Neural crest cell (in vitro differentiated cells): Measurements from ENCODE around the gene SCAMP2. TPM values are rescaled to one million over a fixed set of nuclear protein-coding genes. Genes with fewer than 3 reads are reported as not detected.

Experiments used
- DNase-seq: peaks from one replicate; pipeline ENCODE4 v3.0.0; 2021; ENCODE audit warnings: low read depth, mixed read lengths, low spot score
- H3K27ac Mint-ChIP-seq: one replicate; pipeline ENCODE4 v1.8.0; 2021; ENCODE audit warnings: mild to moderate bottlenecking, mixed read lengths; ENCODE audit not compliant: unreplicated experiment
- H3K27me3 Mint-ChIP-seq: 2 replicates; pipeline ENCODE4 v1.8.0; 2021; ENCODE audit warnings: low read depth, mild to moderate bottlenecking, mixed read lengths
- H3K36me3 Mint-ChIP-seq: 2 replicates; pipeline ENCODE4 v1.8.0; 2021; ENCODE audit warnings: low read depth, mild to moderate bottlenecking, mixed read lengths
- H3K4me1 Mint-ChIP-seq: 2 replicates; pipeline ENCODE4 v1.8.0; 2021; ENCODE audit warnings: mixed read lengths
- H3K4me3 Mint-ChIP-seq: one replicate; pipeline ENCODE4 v1.8.0; 2021; ENCODE audit warnings: mild to moderate bottlenecking, mixed read lengths
- H3K9me3 Mint-ChIP-seq: 2 replicates; pipeline ENCODE4 v1.8.0; 2021; ENCODE audit warnings: mixed read lengths
- microRNA-seq: library from miRNA; unstranded; fragments of <30 nt; microRNA quantifications from one replicate; pipeline ENCODE4, GENCODE V29; 2020
- total RNA-seq: library from RNA; stranded (reverse); gene quantifications from 2 replicates; pipeline ENCODE4 v1.2.1, GENCODE V29; 2021
- TF ChIP-seq, protein P1 (sequence below): fragments of 200-600 bp; sonication (generic); conservative IDR thresholded peaks from 2 replicates; pipeline ENCODE4 v1.5.0; 2021; ENCODE audit warnings: antibody characterized with exemption, mild to moderate bottlenecking

Gene SCAMP2
- total RNA-seq, 1 donor from 2014 or later: 40.4 TPM

DNA sequence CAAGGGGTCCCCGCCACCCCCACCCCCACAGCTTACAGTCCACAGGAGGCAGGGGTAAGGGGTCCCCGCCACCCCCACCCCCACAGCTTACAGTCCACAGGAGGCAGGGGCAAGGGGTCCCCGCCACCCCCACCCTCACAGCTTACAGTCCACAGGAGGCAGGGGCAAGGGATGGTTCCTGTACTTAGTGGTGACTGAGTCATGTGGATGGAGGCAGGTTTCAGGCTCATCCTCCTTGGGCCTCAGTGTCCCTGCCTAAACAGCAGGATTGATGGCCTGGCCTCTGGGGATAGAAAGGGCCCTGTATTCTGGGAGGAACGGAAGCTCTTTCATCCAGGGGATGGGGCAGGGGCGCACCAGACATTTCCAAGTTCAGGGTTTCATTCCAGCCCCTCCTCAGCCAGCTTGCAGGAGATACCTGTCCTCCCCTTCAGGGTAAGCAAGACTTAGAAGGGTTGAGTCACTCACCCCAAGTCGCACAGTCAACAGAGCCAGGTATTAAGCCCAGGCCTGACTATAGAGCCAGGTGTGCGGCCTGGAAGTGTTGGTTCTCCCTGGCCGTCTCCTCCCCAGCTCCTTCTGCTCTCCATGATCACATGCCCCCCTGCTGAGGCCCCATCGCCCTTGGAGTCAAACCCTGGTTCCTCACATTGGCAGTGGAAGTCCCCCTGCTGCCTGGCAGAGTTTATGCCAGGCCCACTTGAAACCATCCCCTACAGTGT, 78.8 kb downstream of the SCAMP2 start:
- H3K27me3 Mint-ChIP-seq: no peaks in the 10 kb centered on the region
- H3K36me3 Mint-ChIP-seq: no peaks in the 10 kb centered on the region
- H3K27ac Mint-ChIP-seq: peak overlapping the region; percentile 95
- TF ChIP-seq, protein P1, sequence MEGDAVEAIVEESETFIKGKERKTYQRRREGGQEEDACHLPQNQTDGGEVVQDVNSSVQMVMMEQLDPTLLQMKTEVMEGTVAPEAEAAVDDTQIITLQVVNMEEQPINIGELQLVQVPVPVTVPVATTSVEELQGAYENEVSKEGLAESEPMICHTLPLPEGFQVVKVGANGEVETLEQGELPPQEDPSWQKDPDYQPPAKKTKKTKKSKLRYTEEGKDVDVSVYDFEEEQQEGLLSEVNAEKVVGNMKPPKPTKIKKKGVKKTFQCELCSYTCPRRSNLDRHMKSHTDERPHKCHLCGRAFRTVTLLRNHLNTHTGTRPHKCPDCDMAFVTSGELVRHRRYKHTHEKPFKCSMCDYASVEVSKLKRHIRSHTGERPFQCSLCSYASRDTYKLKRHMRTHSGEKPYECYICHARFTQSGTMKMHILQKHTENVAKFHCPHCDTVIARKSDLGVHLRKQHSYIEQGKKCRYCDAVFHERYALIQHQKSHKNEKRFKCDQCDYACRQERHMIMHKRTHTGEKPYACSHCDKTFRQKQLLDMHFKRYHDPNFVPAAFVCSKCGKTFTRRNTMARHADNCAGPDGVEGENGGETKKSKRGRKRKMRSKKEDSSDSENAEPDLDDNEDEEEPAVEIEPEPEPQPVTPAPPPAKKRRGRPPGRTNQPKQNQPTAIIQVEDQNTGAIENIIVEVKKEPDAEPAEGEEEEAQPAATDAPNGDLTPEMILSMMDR: no peak
- no peak for DNase-seq
- no peaks in the 10 kb centered on the region for H3K9me3 Mint-ChIP-seq
- H3K4me3 Mint-ChIP-seq: no peak overlapping the region
- peaks cover 41% of the 10 kb centered on the region for H3K4me1 Mint-ChIP-seq

Small RNA genes lying within 50 kb of the gene (microRNA-seq; reads per million reads assigned to microRNA genes)
- gene MIR6882: 8.3 reads per million, percentile 13 among the genes with 10 or more reads in this experiment

Other genes with a start within 250 kb of the SCAMP2 start
- 69.8 and 75.0 TPM in 2 replicates for gene EDC3, start 177.3 kb downstream of the SCAMP2 start, total RNA-seq
- 1.7 and 2.3 TPM in 2 replicates for gene CYP1A1, start 147.8 kb downstream of the SCAMP2 start, total RNA-seq
- gene CYP1A2, start 124.5 kb downstream of the SCAMP2 start, total RNA-seq: not detected in 2 replicates
- gene CSK, start 91.3 kb downstream of the SCAMP2 start, total RNA-seq: 107 and 109 TPM in 2 replicates
- gene LMAN1L, start 60.5 kb downstream of the SCAMP2 start, total RNA-seq: not detected in 2 replicates
- gene CPLX3, start 46.7 kb downstream of the SCAMP2 start, total RNA-seq: not detected in 2 replicates
- 48.4 TPM in 2 replicates for gene ULK3, start 30.2 kb downstream of the SCAMP2 start, total RNA-seq
- gene MPI, start 16.7 kb upstream of the SCAMP2 start, total RNA-seq: 42.6 and 43.8 TPM in 2 replicates
- 128 and 138 TPM in 2 replicates for gene FAM219B, start 33.5 kb upstream of the SCAMP2 start, total RNA-seq
- 239 and 246 TPM in 2 replicates for gene COX5A, start 64.7 kb upstream of the SCAMP2 start, total RNA-seq
- gene RPP25, start 83.4 kb upstream of the SCAMP2 start, total RNA-seq: 6.2 and 6.3 TPM in 2 replicates
- 38.8 and 39.4 TPM in 2 replicates for gene SCAMP5, start 122.2 kb upstream of the SCAMP2 start, total RNA-seq
- gene PPCDC, start 150.2 kb upstream of the SCAMP2 start, total RNA-seq: 16.5 and 18.1 TPM in 2 replicates